T-cell (primary cell): ENCODE data around the gene TRAF4. TPM values are rescaled to one million over a fixed set of nuclear protein-coding genes. Genes with fewer than 3 reads are reported as not detected.

Experiments
- ATAC-seq, 4 experiments: fragments of 200-7000 bp in 3 of 4; fragments of 150-1000 bp in 1 of 4; cut with Tn5 transposase; replicated peaks in 1 of 4; 1 replicate in 3 of 4; 2 replicates in 1 of 4; pipeline ENCODE4 v1.10.0; 2021; ENCODE audit warnings: moderate library complexity in 3 of 4, mild to moderate bottlenecking in 2 of 4, moderate number of reproducible peaks in 1 of 4
- CTCF ChIA-PET, 2 donors: fragments of 300-600 bp; sonication (Branson Sonifier 250); formaldehyde crosslinking; loops; one replicate each; lab custom pipeline; 2022; ENCODE audit warnings: antibody characterized with exemption in 2 of 2; lab: Charles Lee
- POLR2A ChIA-PET, 2 donors: fragments of 300-600 bp; sonication (Branson Sonifier 250); formaldehyde crosslinking; loops; one replicate each; lab custom pipeline; 2022; ENCODE audit warnings: antibody characterized with exemption in 2 of 2; lab: Charles Lee
- DNase-seq, 35 experiments: peaks; one replicate each; pipeline versions ENCODE4 v3.0.0 to v3.0.0-alpha.2; 2013 to 2023
- H3K27ac ChIP-seq: one replicate; pipeline ENCODE4 v1.5.1; 2013; ENCODE audit warnings: low read length
- H3K27me3 ChIP-seq, 2 experiments: replicated peaks in 1 of 2; 1 replicate in 1 of 2; 2 replicates in 1 of 2; pipeline versions ENCODE4 v1.6.1 to v1.7.0; 2013; ENCODE audit warnings: low read length in 1 of 2, mixed read lengths in 1 of 2; ENCODE audit not compliant: control insufficient read depth in 2 of 2, insufficient read depth in 2 of 2; ENCODE audit errors: extremely low read depth in 1 of 2
- H3K36me3 ChIP-seq, 2 donors: 1 replicate in 1 of 2; 2 replicates in 1 of 2; pipeline versions ENCODE4 v1.6.1 to v1.7.0; 2013; ENCODE audit warnings: low read length in 1 of 2; ENCODE audit not compliant: control insufficient read depth in 2 of 2, insufficient read depth in 1 of 2; ENCODE audit errors: extremely low read depth in 1 of 2
- H3K4me1 ChIP-seq, 2 experiments: 1 replicate in 1 of 2; 2 replicates in 1 of 2; pipeline versions ENCODE4 v1.6.1 to v1.7.0; 2013; ENCODE audit warnings: low read length in 2 of 2, mixed read lengths in 1 of 2; ENCODE audit not compliant: insufficient read depth in 2 of 2, control insufficient read depth in 1 of 2; ENCODE audit errors: extremely low read depth in 1 of 2
- H3K4me3 ChIP-seq, 2 donors: 1 replicate in 1 of 2; 2 replicates in 1 of 2; pipeline versions ENCODE4 v1.5.1 to v1.7.0; 2013; ENCODE audit warnings: mild to moderate bottlenecking in 2 of 2, low read length in 1 of 2, moderate library complexity in 1 of 2; ENCODE audit not compliant: control insufficient read depth in 1 of 2; ENCODE audit errors: extremely low read depth in 1 of 2
- H3K9me3 ChIP-seq: 2 replicates; pipeline ENCODE4 v1.7.0; 2013
- H3K27ac Mint-ChIP-seq, 2 donors: one replicate each; pipeline ENCODE4 v1.8.0; 2020 to 2021; ENCODE audit warnings: mild to moderate bottlenecking in 2 of 2, mixed read lengths in 2 of 2
- H3K27me3 Mint-ChIP-seq, 2 donors: one replicate each; pipeline ENCODE4 v1.8.0; 2021 to 2022; ENCODE audit warnings: mixed read lengths in 2 of 2
- H3K36me3 Mint-ChIP-seq: one replicate; pipeline ENCODE4 v1.8.0; 2021; ENCODE audit warnings: mixed read lengths
- H3K4me1 Mint-ChIP-seq, 3 donors: one replicate each; pipeline ENCODE4 v1.8.0; 2020 to 2022; ENCODE audit warnings: mixed read lengths in 3 of 3, mild to moderate bottlenecking in 1 of 3
- H3K4me3 Mint-ChIP-seq, 3 donors: one replicate each; pipeline ENCODE4 v1.8.0; 2020 to 2022; ENCODE audit warnings: mild to moderate bottlenecking in 3 of 3, mixed read lengths in 3 of 3, moderate library complexity in 3 of 3
- H3K9me3 Mint-ChIP-seq, 3 donors: one replicate each; pipeline ENCODE4 v1.8.0; 2020 to 2022; ENCODE audit warnings: mixed read lengths in 3 of 3
- WGBS: methylation state at CpG from one replicate; pipeline ENCODE4 v1.1.5; 2013; ENCODE audit warnings: missing lambda C conversion rate; ENCODE audit not compliant: insufficient coverage; 5-methylcytosine and 5-hydroxymethylcytosine counted together
- total RNA-seq, 35 experiments: library from RNA in 6 of 35; stranded (reverse) in 6 of 35; fragments of 120-200 nt in 1 of 35; gene quantifications; one replicate each; pipeline versions ENCODE4 v1.2.1 to v1.2.4 and lab custom pipeline; 2013 to 2026

The TRAF4 gene
- total RNA-seq, 5 donors from 2014 or later (not counting 1 experiment from before 2014, with no cell fraction given), result 37.5 to 226 (median 42.5) TPM

DNA sequence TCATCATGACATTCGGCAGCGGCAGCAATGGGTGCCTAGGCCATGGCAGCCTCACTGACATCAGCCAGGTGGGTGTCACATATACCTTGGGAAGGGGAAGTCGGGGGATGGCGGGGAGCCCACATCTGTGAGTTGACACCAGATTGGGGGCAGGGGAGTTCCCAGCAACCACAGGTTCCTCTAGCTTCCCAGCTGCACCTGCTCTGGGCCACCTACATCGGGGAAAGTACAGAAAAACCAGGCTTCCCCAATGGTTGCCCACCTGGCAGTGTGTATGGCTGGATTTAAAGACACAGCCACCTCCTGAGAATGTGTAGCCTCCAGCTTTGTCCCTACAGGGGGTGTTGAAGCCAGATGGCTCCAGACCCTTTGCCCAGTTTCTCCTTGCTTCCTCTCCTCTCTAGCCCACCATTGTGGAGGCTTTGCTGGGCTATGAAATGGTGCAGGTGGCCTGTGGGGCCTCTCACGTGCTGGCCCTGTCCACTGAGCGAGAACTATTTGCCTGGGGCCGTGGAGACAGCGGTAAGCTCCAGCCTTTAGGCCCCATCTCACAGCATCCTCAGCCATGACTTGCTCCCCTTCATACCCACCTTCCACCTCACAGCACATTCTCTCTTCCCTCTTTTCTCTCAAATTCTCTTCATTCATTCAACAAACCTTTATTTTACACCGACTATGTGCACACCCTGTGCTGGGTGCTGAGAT lies 5.0 kb upstream of the TRAF4 start:
- no peaks in the 10 kb centered on the region for H3K27me3 ChIP-seq
- H3K4me1 Mint-ChIP-seq, result peaks cover 10 to 27% (median 15%) of the 10 kb centered on the region in 3 donors
- no peaks in the 10 kb centered on the region for H3K9me3 Mint-ChIP-seq
- no peaks in the 10 kb centered on the region for H3K36me3 ChIP-seq
- no peaks in the 10 kb centered on the region for H3K9me3 ChIP-seq
- H3K36me3 Mint-ChIP-seq, result peaks cover 5% of the 10 kb centered on the region
- H3K27ac ChIP-seq, result peak overlapping the region; percentile 34
- no peaks in the 10 kb centered on the region for H3K27me3 Mint-ChIP-seq
- peak overlapping the region; percentile 18 to 75 for H3K27ac Mint-ChIP-seq
- ChIA-PET POLR2A (no interaction called here), CTCF (interaction anchor here in 1 of 2 donors (0.6 kb wide), 1 partner anchor 903 kb away, joined by 5 read pairs; no protein-coding TSS in a partner anchor)
- ATAC-seq (peak in 2 of 4 experiments; percentile 22 to 86), DNase-seq (peak in 29 of 35 experiments; percentile 41 to 80 (median 60))
- H3K4me3 Mint-ChIP-seq, result no peak overlapping the region
- no peak overlapping the region for H3K4me3 ChIP-seq
- 52% methylated on average over 8 of the region's 10 CpGs for WGBS
- H3K4me1 ChIP-seq, result peaks cover 11 to 37% of the 10 kb centered on the region in 2 experiments

DNA sequence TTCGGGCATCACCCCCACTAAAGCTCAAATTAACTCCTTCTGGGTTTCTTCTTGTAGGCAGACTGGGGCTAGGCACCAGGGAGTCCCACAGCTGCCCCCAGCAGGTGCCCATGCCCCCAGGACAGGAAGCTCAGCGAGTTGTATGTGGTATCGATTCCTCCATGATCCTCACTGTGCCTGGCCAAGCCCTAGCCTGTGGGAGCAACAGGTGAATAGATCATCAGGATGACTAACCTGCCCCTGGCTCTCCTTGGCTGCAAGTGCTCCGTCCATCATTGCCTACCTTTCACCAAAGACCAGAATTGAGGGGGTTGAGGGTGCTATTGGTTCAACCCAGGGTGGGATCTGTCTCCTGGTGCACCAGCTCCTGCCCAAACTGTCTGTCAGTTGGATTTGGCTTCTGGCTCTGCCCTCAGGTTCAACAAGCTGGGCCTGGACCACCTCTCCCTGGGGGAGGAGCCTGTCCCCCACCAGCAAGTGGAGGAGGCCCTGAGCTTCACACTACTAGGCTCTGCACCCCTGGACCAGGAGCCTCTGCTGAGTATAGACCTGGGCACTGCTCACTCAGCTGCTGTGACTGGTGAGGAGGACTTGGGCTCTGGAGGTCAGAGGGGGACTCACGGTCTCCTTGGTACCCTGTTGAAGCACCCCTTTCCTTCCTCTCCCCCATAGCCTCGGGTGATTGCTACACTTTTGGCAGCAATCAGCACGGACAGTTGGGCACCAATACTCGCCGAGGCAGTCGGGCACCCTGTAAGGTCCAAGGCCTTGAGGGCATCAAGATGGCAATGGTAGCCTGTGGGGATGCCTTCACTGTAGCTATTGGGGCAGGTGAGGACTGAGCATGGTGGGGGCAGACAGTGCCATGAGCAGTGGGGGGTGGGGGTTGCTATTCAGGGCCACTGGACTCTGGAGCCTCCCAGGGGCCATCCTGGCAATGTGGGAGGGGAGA lies 3.1 kb upstream of the TRAF4 start:
- CTCF ChIA-PET, result interaction anchor here (0.6 to 0.8 kb wide), 4 partner anchors 9 to 1500 kb away, joined by 3 to 7 read pairs (median 6); no protein-coding TSS in a partner anchor
- Histone ChIP-seq H3K27ac (no peak overlapping the region), H3K9me3 (no peaks in the 10 kb centered on the region), H3K27me3 (no peaks in the 10 kb centered on the region), H3K36me3 (no peaks in the 10 kb centered on the region), H3K4me3 (no peak overlapping the region), H3K4me1 (peaks cover 18 to 52% of the 10 kb centered on the region in 2 experiments)
- POLR2A ChIA-PET, result interaction anchor here in 1 of 2 donors (0.6 kb wide), 1 partner anchor 152 kb away, joined by 3 read pairs; no protein-coding TSS in a partner anchor
- WGBS, result 100% methylated on average over 4 of the region's 10 CpGs
- Mint-ChIP-seq H3K4me3 (no peak overlapping the region), H3K27me3 (no peaks in the 10 kb centered on the region), H3K27ac (no peak overlapping the region), H3K4me1 (peaks cover 15 to 39% (median 17%) of the 10 kb centered on the region in 3 donors), H3K36me3 (no peaks in the 10 kb centered on the region), H3K9me3 (no peaks in the 10 kb centered on the region)
- ATAC-seq, result no peak
- no peak for DNase-seq

DNA sequence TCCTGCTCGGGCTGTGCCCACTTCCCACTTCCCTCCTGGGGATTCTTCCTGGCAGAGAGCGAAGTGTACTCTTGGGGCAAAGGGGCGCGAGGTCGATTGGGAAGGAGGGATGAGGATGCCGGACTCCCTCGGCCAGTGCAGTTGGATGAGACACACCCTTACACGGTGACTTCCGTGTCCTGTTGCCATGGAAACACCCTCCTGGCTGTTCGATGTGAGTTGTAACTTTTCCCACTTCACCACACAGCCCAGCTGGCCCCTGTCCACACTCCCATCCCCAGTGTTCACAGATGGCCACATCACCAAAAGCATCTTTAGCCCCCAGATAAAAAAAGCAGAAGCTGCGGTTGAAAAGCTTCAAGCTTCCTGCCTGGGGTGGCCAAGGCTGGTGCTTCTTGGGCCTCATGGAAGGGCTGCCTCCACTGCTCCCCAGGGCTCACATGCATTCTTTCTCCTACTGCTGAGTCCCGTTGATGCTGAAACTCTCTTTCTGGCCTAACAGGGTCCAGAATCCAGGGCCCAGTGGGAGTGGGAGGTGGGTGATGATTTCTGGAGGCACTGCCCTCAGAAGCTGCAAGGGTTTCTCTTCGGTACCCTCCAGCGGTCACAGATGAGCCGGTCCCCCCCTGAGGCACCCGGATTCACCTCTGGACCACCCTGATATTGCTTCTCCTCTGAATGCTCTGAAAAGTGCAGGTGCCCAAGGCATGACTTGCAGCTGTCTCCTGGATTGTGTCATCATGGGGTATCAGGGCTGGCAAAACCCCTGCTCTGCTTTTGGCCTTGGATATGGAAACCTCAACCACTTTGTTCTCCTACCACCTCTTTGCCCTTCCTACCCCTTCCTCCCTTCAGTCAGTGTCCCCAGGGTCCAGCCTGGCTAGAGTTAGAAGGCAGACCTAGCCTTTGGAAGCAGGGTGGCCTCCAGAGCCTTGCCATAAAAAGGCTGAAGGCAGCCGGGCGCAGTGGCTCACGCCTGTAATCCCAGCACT lies 2.2 kb upstream of the TRAF4 start:
- 70% methylated on average over 7 of the region's 19 CpGs for whole genome bisulfite sequencing
- no peak overlapping the region for H3K4me3 ChIP-seq
- no peak overlapping the region for H3K27ac ChIP-seq
- no peaks in the 10 kb centered on the region for H3K9me3 ChIP-seq
- no peaks in the 10 kb centered on the region for H3K36me3 Mint-ChIP-seq
- no peaks in the 10 kb centered on the region for H3K36me3 ChIP-seq
- no peak overlapping the region for H3K27ac Mint-ChIP-seq
- H3K4me1 Mint-ChIP-seq, result peaks cover 15 to 47% (median 26%) of the 10 kb centered on the region in 3 donors
- CTCF ChIA-PET, result interaction anchor here in 1 of 2 donors (0.6 to 12.2 kb wide), 2 partner anchors 14 to 1499 kb away, joined by 3 to 197 read pairs; partner anchors contain the start of genes NEK8 and TLCD1
- POLR2A ChIA-PET, result no interaction called here
- no peaks in the 10 kb centered on the region for H3K27me3 Mint-ChIP-seq
- H3K9me3 Mint-ChIP-seq, result no peaks in the 10 kb centered on the region
- no peak for ATAC-seq
- peak in 1 of 35 experiments; percentile 26 for DNase-seq
- H3K4me1 ChIP-seq, result peaks cover 27 to 62% of the 10 kb centered on the region in 2 experiments
- H3K4me3 Mint-ChIP-seq, result peak overlapping the region in 1 of 3 donors; percentile 80
- H3K27me3 ChIP-seq, result no peaks in the 10 kb centered on the region

DNA sequence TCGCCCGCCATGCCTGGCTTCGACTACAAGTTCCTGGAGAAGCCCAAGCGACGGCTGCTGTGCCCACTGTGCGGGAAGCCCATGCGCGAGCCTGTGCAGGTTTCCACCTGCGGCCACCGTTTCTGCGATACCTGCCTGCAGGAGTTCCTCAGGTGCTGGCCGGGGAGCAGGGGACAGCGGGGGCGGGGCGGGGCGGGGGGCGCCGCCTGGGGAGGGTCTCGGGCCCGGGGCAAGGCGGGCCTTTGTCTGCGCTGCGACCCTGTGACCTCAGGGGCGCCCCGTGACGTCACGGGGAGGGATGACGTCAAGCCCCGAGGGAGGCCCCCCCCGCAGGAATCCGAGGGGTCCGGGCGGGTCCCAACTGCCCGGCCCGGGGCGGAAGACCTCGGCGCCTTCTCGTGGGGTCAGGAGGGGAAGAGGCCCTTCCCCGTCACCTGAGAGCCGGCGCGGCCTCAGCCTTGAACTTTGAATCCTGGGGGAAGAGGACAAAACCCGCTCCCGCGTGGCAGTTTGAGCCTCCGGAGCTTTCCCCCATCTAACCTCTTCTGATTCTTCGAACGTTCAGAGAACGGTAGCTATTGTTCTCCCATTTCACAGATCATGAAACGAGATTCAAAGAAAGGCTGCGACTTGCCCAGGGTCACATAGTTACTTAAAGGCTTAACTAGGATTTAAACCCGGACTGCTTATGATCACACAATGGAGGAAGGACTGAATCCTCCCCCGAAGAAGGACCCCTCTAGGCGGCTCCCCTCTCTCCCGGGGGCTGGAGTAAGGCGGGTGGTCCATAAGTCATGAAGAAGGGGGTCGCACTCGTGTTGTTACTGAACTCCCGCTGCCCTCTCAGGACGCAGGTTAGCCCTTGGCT lies 527 bp downstream of the TRAF4 start:
- POLR2A ChIA-PET, result interaction anchor here (0.5 to 0.8 kb wide), 3 partner anchors 16 to 206 kb away, joined by 3 to 7 read pairs (median 3); partner anchors contain the start of gene NEK8 (in 1 of the 2)

More for the DNA sequence above, 527 bp downstream of the TRAF4 start:
- peak overlapping the region; percentile 86 for H3K27ac ChIP-seq
- Mint-ChIP-seq H3K36me3 (peaks cover 4% of the 10 kb centered on the region), H3K4me1 (peaks cover 6 to 36% (median 17%) of the 10 kb centered on the region in 3 donors), H3K4me3 (peak overlapping the region; percentile 80 to 87 (median 82)), H3K27me3 (no peaks in the 10 kb centered on the region), H3K27ac (peak overlapping the region; percentile 73 to 82), H3K9me3 (no peaks in the 10 kb centered on the region)
- peaks cover 12 to 15% of the 10 kb centered on the region in 2 donors for H3K36me3 ChIP-seq
- H3K27me3 ChIP-seq, result no peaks in the 10 kb centered on the region
- WGBS, result 2% methylated on average over 46 of the region's 61 CpGs
- no peaks in the 10 kb centered on the region for H3K9me3 ChIP-seq
- H3K4me3 ChIP-seq, result peak overlapping the region; percentile 76 to 89
- CTCF ChIA-PET, result interaction anchor here in 1 of 2 donors (0.6 to 12.2 kb wide), 3 partner anchors 16 to 25 kb away, joined by 4 to 197 read pairs (median 5); partner anchors contain the start of genes NEK8, RPL23A and TLCD1
- ATAC-seq (peak; percentile 18 to 62 (median 34)), DNase-seq (peak in 29 of 35 experiments; percentile 23 to 78 (median 49))
- H3K4me1 ChIP-seq, result peaks cover 20 to 49% of the 10 kb centered on the region in 2 experiments
